ENCODE measurements around the gene LHPP.

The LHPP gene

GRCh38 chr10:124448696-124449169, 12.9 kb upstream of the LHPP start:
- no peak for DNase-seq

- DNase-seq = no peak
Observed at GRCh38 chr10:124449170-124450011, 12.2 kb upstream of the LHPP start.

- no peak for DNase-seq
Observed at GRCh38 chr10:124450012-124450782, 11.4 kb upstream of the LHPP start, which contains the start of gene NKX1-2. NKX1-2 (minus strand) TSS chr10:124450035; CDS start chr10:124449943, 92 bp downstream.

DNA sequence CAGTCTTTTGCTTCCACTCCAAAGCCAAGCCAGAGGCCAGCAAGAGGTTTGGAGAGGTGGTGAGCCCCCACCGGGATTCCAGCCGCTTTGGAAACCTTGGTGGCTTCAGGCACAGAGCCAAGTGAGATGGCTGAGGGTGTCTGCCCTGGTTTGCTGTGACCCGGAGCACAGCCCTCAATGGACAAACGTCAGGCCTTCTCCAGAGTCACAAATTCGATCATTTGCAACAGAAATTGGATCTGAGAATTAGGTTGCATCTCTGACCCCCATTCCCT, 10.9 kb upstream of the LHPP start:
- no peak for DNase-seq

GRCh38 chr10:124451276-124451675, 10.3 kb upstream of the LHPP start:
- DNase-seq = no peak

DNA sequence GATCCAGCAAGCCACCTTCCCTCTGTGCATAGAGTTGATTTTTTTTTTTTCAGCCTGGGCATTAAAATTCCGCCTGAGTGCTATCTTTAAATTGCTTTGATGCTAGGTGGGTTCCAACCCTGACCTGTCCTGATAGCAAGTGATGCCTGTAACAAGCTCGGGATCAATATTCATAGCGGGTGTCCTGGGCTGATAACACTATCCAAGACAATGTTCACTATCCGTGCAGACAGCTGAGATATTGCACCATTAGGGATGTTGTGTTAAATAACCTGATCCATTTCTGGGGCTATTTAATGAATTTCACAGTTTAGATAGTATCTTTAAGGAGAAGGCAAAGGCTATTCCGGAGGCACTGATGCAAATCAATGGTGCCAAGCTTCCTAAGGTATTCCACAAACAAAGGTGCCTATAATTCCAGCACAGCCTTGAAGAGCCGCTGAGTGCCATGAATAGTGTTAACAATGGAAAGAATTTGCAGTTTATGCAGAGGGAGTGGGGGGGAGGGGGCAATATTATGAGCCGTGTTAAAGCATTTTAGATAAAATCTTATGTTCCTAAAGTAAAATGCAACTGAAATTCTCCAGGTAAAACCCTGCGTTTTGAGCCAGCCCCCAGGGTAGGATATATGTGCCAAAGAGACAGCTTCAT, 7.5 kb upstream of the LHPP start:
- no peak for DNase-seq

DNA sequence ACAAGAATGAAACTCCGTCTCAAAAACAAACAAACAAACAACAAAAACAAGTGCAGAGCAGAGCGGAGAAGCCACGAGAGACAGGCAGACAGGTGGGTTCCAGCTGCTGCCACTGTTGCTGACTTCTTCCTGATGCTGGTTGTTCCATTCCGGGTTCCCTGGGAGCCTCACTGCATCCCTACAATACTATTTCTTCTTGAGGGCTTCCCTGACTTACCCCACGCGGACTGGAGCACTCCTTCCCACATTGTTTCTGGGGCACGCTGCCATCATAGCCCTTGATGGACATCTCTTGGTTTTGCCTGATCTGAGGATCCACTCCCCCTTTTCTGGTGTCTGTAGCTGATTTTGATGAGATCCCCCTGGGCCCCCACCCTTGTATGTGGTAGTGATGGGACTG, 6.2 kb upstream of the LHPP start:
- no peak for DNase-seq

GRCh38 chr10:124458473-124458872, 3.1 kb upstream of the LHPP start:
- no peak for DNase-seq

DNA sequence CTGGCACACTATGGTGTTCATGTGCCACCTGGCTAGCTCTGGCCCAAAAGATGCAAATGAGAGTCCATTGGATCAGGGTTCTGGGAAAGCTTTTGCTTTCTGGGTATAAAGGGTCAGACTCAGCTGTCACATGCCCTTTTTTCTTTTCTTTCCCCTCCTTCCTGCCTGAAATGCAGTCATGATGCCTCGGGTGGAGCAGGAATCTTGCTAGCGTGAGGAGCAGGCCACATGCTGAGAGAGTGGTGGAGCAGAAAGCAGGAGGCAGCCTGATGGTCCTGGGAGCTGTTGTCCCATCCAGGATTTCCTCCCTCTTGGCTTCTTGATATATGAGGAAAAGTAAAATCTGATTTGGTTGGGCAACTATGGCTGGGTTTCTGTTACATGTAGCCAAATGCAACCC, 2.7 kb upstream of the LHPP start:
- no peak for DNase-seq

GRCh38 chr10:124459395-124459794, 2.2 kb upstream of the LHPP start:
- no peak for DNase-seq

DNA sequence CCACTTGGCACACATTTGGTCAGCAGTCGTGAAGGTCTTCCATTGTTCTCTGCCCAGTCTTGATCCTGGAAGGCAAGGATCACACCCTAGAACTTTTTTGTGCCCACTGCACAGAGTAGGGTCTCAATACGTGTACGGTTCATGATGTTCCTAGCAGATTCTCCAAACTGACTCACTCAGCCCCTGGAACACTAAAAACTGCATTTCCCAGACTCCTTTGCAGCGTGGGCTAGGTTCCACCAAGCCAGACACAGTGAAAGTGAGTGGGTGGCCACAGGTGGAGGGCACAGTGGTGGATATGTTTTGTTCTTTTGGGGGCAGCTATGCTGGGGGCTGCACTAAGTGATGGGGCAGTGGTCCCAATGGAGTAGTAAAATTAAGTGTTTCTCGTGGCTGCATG, 1.5 kb upstream of the LHPP start:
- DNase-seq = no peak

GRCh38 chr10:124462348-124462695, 699 bp downstream of the LHPP start:
- no peak for DNase-seq

DNA sequence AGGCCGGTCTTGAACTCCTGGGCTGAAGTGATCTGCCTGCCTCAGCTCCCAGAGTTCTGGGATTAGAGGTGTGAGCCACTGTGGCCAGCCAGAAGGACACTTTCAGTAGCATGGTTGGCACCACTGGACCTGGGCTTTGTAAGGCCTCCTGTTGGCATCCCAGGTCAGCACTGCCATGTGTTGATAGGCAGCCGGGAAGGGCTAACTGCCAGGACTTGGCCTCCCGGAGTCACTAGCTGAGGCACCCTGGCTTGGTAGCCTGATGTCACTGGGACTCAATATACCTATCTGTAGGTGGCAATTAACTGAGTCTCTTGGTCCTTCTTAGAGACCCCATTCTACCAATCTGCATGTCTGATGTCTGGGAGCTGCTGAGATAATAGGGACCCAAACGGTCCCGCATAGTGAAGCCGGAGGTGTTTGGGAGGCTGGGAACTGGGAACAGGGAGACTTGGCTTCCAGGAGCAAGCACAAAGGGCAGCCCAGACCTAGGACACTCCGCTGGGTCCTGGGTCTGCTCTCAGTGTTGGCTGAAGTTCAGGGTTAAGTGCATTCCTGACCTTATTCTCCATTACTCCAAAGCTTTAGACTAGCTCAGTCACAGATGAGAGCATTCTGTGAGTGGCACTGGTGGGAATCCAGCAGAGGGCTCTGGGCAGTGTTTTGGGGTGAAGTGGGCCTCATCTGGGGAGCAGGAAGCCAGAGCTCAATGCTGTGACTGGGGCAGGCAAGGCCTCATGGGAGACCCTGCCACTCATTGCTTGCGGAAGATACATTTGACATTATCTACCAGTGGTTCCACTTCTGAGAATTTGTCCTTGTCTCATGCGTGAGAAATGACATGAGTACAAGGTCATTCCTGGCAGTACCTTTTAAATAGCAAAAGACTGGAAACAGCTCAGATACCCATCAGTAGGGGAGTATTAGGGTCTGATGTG, 2.7 kb downstream of the LHPP start:
- DNase-seq = no peak

DNA sequence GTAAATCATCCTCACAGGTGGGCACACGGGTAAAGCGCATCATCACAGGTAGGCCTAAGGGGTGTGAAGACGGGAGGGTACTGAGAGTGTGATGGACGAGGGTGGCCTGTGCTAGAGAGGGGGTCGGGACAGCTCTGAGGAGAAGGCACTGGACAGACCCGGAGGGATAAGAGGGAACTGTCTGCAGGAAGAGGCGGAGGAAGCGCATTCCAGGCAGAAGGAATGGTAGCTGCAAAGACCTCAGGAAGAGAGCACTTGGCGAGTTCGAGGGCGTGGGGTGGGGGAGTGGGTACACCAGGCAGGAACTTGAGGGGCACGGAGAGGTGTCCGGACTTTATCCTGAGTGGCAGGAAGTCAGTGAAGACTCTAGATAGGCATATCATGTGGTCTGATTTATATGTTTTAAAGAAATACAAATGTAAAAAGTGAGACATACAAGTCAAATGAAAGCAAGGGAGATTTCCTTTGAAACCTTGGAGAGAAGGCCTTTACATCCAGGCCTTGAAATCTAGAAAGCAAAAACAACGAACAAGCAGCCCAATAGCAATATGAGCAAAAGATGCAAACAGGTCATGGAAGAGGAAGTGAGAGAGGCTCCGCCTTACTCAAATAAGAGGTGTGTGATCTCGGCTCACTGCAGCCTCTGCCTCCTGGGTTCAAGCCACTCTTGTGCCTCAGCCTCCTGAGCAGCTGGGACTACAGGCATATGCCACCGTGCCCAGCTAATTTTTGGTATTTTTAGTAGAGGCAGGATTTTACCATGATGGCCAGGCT, 3.6 kb downstream of the LHPP start:
- DNase-seq = peak; percentile 19

DNA sequence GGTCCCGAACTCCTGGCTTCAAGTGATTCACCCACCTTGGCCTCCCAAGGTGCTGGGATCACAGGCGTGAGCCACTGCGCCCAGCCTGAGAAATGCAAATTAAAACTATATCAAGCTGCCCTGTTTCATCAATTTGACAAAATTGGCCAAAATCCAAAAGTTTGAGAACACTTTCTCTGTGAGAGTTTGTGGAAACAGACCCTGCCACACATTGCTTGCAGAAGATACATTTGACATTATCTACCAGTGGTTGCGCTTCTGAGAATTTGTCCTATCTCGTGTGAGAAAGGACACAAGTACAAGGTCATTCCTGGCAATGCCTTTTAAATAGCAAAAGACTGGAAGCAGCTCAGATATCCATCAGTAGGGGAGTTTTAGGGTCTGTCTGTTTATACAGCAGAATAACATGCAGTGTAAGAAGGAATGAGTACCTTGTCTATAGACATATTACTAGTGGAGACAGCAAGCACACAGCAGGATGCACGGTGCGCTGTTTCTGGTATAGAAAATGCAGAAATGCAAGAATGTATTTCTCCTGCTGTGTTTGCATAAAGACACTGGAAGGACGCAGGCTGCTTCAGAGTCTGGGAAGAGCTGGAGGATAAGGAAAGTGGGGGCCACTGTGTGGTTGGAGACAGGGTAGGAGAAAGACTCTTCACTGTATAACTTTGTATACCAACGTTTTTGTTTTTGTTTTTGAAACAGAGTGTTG, 4.3 kb downstream of the LHPP start:
- no peak for DNase-seq

- DNase-seq = no peak
Observed at GRCh38 chr10:124467165-124467564, 5.5 kb downstream of the LHPP start.

GRCh38 chr10:124468624-124469023, 7.0 kb downstream of the LHPP start:
- no peak for DNase-seq

GRCh38 chr10:124469956-124470484, 8.4 kb downstream of the LHPP start:
- DNase-seq = no peak

- DNase-seq = no peak
Observed at GRCh38 chr10:124470544-124471434, 9.2 kb downstream of the LHPP start.

GRCh38 chr10:124472071-124472470, 10.4 kb downstream of the LHPP start:
- DNase-seq = no peak
